Fibroblast of skin of abdomen (primary cell): ENCODE measurements around the gene ZXDC.

Experiments used
- DNase-seq: peaks from one replicate; pipeline ENCODE4 v3.0.0-alpha.2; 2013

ZXDC gene

GRCh38 chr3:126433496-126434263, 42.0 kb downstream of the ZXDC start:
- DNase-seq = no peak

GRCh38 chr3:126433105-126433430, 42.6 kb downstream of the ZXDC start:
- no peak for DNase-seq

GRCh38 chr3:126432361-126433104, 43.2 kb downstream of the ZXDC start:
- peak; percentile 18 for DNase-seq

GRCh38 chr3:126431103-126431534, 44.6 kb downstream of the ZXDC start:
- no peak for DNase-seq

DNA sequence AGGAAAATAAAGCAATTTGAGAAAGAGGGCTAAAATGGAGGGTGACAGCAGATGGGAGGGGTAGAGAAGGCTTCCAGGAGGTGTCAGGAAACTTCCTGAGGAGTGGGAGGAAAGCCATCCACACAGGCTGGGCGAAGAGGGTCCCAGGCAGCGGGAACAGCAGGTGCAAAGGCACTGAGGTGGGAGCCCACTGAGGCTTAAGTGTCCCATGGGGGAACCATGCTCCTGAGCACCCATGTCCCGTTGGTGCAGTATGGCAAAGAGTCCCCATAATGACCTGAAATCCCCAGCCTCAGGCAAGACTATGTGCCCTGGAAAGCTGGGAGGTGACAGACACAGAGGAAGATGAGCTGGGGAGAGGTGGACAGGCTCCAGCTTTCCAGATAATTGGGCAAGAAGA, 50.9 kb downstream of the ZXDC start:
- no peak for DNase-seq

GRCh38 chr3:126424039-126424717, 51.5 kb downstream of the ZXDC start:
- no peak for DNase-seq

DNA sequence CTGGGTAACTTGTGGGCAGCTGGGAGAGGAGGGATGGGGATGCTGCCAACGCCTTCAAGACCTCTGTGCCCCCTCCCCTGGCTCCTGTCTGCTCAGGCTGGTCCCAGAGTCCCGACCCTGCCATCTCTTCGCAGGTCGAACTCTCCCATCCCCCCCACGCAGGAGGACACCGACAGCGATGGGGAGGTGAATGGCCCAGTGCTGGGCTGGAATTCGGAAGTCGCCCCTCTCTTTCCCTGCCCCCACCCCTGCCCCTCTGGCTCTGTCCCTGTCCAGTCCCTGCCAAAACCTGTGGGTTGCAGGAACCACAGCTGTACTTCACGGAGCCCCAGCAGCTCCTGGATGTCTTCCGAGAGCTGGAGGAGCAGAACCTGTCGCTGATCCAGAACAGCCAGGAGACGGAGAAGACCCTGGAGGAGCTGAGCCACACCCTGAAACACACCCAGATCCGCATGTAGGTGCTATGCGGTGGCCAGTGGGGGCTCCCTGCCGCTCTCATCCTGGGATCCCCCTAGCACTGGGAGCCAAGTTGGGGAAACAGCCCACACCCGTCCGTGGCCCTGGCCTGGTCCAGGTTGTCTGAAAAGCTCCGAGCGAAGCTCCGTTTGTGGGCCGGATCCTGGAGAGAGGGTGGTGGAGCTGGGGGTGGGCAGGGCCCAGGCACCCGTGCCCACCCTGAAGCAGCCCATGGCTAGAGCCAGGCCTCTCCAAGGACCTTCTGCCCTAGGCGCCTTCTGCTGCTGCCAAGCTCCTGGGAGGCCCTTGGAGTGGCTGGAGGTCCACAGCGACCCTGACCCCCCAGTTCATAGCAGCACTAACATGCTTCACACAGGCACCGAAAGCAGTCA, 52.3 kb downstream of the ZXDC start:
- no peak for DNase-seq

DNA sequence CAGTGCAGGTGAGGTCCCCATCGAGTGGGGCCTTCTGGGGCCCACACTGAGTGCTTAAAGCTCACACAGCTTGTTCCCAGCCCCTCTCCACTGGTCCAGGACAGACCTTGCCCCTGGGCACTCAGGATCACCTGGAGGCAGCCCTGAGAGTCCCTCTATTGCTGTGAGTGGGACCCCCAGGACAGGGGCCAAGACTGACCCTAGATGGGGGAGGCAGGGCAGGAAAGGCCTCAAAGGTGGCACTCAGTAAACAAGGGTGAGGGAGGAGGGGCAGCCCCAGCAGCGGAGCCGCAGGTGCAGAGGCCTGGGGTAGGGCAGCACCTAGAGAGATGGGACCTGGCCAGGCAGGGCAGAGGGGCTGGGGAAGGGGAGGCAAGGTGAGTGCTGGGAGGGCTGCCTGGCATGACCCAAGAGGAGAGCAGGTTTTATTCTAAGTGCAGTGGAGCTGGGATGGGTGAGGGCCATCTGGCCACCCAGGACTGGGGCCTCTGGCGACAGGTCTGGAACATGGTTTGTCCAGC, 53.1 kb downstream of the ZXDC start:
- DNase-seq = no peak

DNA sequence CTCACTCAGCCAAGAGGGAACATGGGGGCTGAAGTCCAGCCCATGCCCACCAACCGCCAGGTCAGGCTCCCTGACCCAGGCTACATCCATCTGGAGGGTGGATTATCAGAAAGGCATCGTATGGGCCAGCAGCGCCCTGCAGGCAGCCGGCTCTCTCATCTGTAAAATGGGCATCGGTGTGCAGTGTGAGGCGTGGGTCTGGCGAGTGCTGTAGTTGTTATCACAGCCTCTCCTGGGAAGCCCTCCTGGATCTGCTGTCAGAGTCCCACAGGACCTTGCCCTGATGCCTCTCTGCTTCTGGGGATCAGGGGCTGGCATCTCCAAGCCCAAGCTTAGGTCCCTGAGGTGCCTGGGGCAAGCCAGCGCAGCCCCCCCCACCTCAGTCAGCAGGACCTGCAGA, 53.6 kb downstream of the ZXDC start:
- no peak for DNase-seq

GRCh38 chr3:126421573-126422119, 54.0 kb downstream of the ZXDC start:
- DNase-seq = no peak

DNA sequence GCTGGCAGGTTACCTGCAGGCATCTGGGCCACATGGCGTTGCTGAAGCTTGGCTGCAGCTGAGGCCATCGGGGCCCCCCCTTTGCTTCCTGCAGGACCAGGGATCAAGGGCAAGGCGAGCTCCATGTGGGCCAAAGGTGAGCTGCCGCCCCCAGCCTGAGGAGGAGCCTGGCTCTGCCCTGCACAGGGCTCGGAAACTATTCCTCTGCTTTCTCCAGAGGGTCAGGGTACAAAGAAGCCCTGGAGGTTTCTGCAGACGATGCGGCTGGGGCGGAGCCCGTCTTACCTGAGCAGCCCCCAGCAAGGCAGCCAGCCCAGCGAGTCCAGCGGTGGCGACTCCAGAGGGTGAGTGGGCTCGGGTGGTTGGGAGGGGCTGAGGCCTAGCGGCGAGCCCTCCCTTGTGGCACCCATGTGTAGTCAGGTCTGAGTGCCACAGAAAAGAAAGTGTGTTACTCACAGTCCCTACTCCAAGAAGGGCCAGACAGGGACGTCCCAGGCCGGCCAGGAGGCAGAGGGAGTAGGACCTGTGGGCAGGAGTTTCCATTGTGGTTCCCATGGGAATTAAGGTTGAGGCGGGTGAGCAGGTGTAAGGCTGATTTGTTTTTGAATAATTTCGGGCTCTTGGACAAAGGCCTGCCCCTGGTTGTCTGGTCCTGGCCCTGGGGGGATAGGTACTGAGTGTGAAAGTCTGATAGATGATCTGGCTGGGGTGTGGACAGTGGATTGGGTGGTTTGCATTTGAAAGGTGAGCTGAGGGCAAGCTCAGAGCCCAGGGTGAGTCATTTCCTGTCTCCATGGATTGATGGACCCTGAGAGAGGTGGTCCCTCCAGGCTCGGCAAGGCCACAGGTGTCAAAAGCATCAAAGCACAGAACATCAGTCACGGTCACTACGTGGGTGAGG, 55.6 kb downstream of the ZXDC start:
- DNase-seq = peak; percentile 3

- no peak for DNase-seq
Observed at GRCh38 chr3:126419151-126419703, 56.5 kb downstream of the ZXDC start.

DNA sequence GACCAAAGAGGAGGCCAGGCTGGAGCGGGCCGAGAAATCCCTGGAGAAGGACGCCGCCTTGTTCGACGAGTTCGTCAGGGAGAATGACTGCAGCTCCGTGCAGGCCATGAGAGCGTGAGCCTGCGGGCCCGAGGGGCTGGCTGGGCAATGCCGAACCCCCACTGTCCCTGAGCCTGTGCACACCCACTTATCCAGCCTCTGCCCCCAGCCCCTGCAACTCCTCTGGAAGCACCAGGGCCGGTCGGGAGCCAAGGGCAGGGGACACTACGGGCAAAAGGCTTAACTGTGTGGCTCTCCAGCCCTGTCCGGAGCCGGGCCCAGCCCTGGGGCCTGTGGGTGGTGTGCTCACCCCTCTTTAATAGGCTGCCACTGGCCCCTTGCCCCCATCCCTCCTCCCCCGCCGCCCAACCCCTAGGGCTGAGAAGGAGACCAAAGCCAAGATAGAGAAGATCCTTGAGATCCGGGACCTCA, 57.0 kb downstream of the ZXDC start:
- no peak for DNase-seq

- DNase-seq = no peak
Observed at GRCh38 chr3:126417981-126418530, 57.6 kb downstream of the ZXDC start.

GRCh38 chr3:126417515-126417914, 58.2 kb downstream of the ZXDC start:
- no peak for DNase-seq

- DNase-seq = no peak
Observed at GRCh38 chr3:126416943-126417342, 58.7 kb downstream of the ZXDC start.

DNA sequence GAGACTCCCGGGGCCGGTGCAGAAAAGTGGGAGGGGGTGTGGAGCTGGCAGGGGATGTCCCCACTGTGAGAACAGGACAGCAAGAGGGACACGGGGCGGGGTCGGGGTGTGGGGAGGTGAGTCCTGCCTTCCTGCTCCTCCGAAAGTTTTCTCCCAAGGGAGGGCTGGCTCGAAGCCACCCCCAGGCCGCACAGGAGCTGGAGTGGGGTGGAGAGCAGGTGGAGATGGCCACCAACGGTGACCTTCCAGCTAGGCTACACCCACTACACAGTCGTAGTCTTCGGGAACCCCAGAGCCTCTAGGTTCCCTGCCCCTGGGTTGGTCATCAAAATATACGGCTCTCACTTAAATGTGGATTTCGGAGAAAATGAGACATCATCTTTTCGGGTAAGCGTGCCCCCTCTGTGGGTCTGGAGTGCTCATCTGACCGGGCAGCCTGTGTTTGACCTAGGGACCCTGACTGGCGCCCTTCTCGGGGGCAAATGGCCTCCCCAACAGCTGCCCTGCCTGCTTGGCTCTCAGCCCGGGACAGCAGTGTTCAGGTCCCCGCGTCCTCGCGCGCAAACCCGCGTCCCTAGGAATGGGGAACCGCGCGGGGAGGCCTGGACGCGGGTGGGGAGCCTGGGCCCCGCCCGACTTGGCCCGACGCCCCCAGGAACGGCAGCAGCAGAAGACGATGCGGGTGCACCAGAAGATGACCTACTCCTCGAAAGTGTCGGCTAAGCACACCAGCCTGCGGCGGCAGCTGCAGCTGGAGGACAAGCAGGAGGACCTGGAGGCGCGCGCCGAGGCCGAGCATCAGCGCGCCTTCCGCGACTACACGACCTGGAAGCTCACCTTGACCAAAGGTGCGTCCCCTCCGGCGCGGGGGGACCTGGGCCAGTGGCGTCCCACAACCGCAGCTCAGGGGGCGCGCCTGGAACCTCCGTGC, 59.8 kb downstream of the ZXDC start:
- no peak for DNase-seq

GRCh38 chr3:126414961-126415660, 60.6 kb downstream of the ZXDC start:
- DNase-seq = no peak
